Neural progenitor cell (in vitro differentiated cells): ENCODE data around the gene PRLHR. TPM values are rescaled to one million over a fixed set of nuclear protein-coding genes. Genes with fewer than 3 reads are reported as not detected.

Source experiments
- DNase-seq: peaks from one replicate; pipeline ENCODE4 v3.0.0-alpha.2; 2016; ENCODE audit warnings: low spot score
- H2AFZ ChIP-seq: fragments of 200-600 bp; sonication (generic); replicated peaks from 2 replicates; pipeline ENCODE4 v1.6.1; 2016; ENCODE audit warnings: antibody characterized with exemption
- H3F3A ChIP-seq: fragments of 200-600 bp; sonication (generic); 2 replicates; pipeline ENCODE4 v1.6.1; 2016; ENCODE audit warnings: antibody characterized with exemption, low read depth
- H3K27ac ChIP-seq: fragments of 200-600 bp; sonication (generic); 2 replicates; pipeline ENCODE4 v1.5.1; 2016; ENCODE audit warnings: mild to moderate bottlenecking
- H3K27me3 ChIP-seq: fragments of 200-600 bp; sonication (generic); 2 replicates; pipeline ENCODE4 v1.6.1; 2016; ENCODE audit warnings: mild to moderate bottlenecking, moderate library complexity
- H3K36me3 ChIP-seq: fragments of 200-600 bp; sonication (generic); 2 replicates; pipeline ENCODE4 v1.5.1; 2016
- H3K4me1 ChIP-seq: fragments of 200-600 bp; sonication (generic); 2 replicates; pipeline ENCODE4 v1.6.1; 2016; ENCODE audit warnings: mixed run types
- H3K4me2 ChIP-seq: fragments of 200-600 bp; sonication (generic); 2 replicates; pipeline ENCODE4 v1.6.1; 2016
- H3K4me3 ChIP-seq: fragments of 200-600 bp; sonication (generic); 2 replicates; pipeline ENCODE4 v1.5.1; 2016
- H3K79me2 ChIP-seq: fragments of 200-600 bp; sonication (generic); 2 replicates; pipeline ENCODE4 v1.6.1; 2016; ENCODE audit warnings: low read depth
- H3K9ac ChIP-seq: fragments of 200-600 bp; sonication (generic); 2 replicates; pipeline ENCODE4 v1.6.1; 2016
- H3K9me3 ChIP-seq: fragments of 200-600 bp; sonication (generic); 2 replicates; pipeline ENCODE4 v1.5.1; 2016; ENCODE audit warnings: low read depth
- H4K20me1 ChIP-seq: fragments of 200-600 bp; sonication (generic); 2 replicates; pipeline ENCODE4 v1.6.1; 2016; ENCODE audit warnings: low read depth
- H3K27ac Mint-ChIP-seq: 3 replicates; pipeline ENCODE4 v1.8.0; 2021; ENCODE audit warnings: mixed read lengths
- H3K27me3 Mint-ChIP-seq: 2 replicates; pipeline ENCODE4 v1.8.0; 2022; ENCODE audit warnings: low read depth, mild to moderate bottlenecking, inconsistent platforms, moderate library complexity, mixed read lengths; ENCODE audit not compliant: insufficient read depth
- H3K36me3 Mint-ChIP-seq: 3 replicates; pipeline ENCODE4 v1.8.0; 2021; ENCODE audit warnings: mixed read lengths
- H3K4me1 Mint-ChIP-seq: 3 replicates; pipeline ENCODE4 v1.8.0; 2021; ENCODE audit warnings: mixed read lengths
- H3K4me3 Mint-ChIP-seq: 3 replicates; pipeline ENCODE4 v1.8.0; 2021; ENCODE audit warnings: mild to moderate bottlenecking, moderate library complexity, mixed read lengths
- H3K9me3 Mint-ChIP-seq: 3 replicates; pipeline ENCODE4 v1.8.0; 2020; ENCODE audit warnings: mixed read lengths
- CTCF ChIP-seq: fragments of 200-600 bp; sonication (generic); IDR thresholded peaks from 2 replicates; pipeline ENCODE4 v1.5.1; 2017; ENCODE audit warnings: antibody characterized with exemption, mild to moderate bottlenecking
- EZH2 ChIP-seq: fragments of 200-600 bp; sonication (generic); IDR thresholded peaks from 2 replicates; pipeline ENCODE4 v1.6.1; 2017; ENCODE audit warnings: antibody characterized with exemption, mild to moderate bottlenecking, moderate library complexity
- EZH2phosphoT487 ChIP-seq: fragments of 200-600 bp; sonication (generic); IDR thresholded peaks from 2 replicates; pipeline ENCODE4 v1.6.1; 2017; ENCODE audit warnings: antibody characterized with exemption
- total RNA-seq: library from RNA; depleted of rRNA; stranded (reverse); fragments of >200 nt; gene quantifications from 2 replicates; pipeline ENCODE4 v1.2.3, GENCODE V29; 2015; ENCODE audit warnings: low replicate concordance

The PRLHR gene
- total RNA-seq, 1 donor from 2014 or later = not detected

- no peaks in the 10 kb centered on the region for H3K4me1 ChIP-seq
- peaks cover 5% of the 10 kb centered on the region for H3K27me3 ChIP-seq
- TF ChIP-seq EZH2 (no peak), EZH2phosphoT487 (no peak), CTCF (no peak)
- no peaks in the 10 kb centered on the region for H3K36me3 Mint-ChIP-seq
- no peaks in the 10 kb centered on the region for H4K20me1 ChIP-seq
- H3K36me3 ChIP-seq = no peaks in the 10 kb centered on the region
- H3K4me2 ChIP-seq = no peak overlapping the region
- no peak for DNase-seq
- H3K9ac ChIP-seq = no peak overlapping the region
- no peak overlapping the region for H3K27ac Mint-ChIP-seq
- no peak overlapping the region for H2AFZ ChIP-seq
- H3K79me2 ChIP-seq = no peaks in the 10 kb centered on the region
- H3K4me1 Mint-ChIP-seq = no peaks in the 10 kb centered on the region
- no peaks in the 10 kb centered on the region for H3K9me3 Mint-ChIP-seq
- H3F3A ChIP-seq = no peaks in the 10 kb centered on the region
- H3K4me3 ChIP-seq = no peak overlapping the region
- H3K27ac ChIP-seq = no peak overlapping the region
- peaks cover 9% of the 10 kb centered on the region for H3K27me3 Mint-ChIP-seq
- H3K9me3 ChIP-seq = no peaks in the 10 kb centered on the region
- H3K4me3 Mint-ChIP-seq = no peak overlapping the region
Measured at GRCh38 chr10:118582511-118582910, 12.9 kb downstream of the PRLHR start.

GRCh38 chr10:118581340-118581739 lies 14.1 kb downstream of the PRLHR start:
- H3K4me1 ChIP-seq = no peaks in the 10 kb centered on the region
- no peak overlapping the region for H3K4me2 ChIP-seq
- H3K27me3 ChIP-seq = peaks cover 5% of the 10 kb centered on the region
- H2AFZ ChIP-seq = no peak overlapping the region
- Mint-ChIP-seq H3K27me3 (peaks cover 6% of the 10 kb centered on the region), H3K9me3 (no peaks in the 10 kb centered on the region), H3K36me3 (no peaks in the 10 kb centered on the region), H3K27ac (no peak overlapping the region), H3K4me3 (no peak overlapping the region), H3K4me1 (no peaks in the 10 kb centered on the region)
- H4K20me1 ChIP-seq = no peaks in the 10 kb centered on the region
- DNase-seq = no peak
- H3K4me3 ChIP-seq = no peak overlapping the region
- H3K27ac ChIP-seq = no peak overlapping the region
- H3K9me3 ChIP-seq = no peaks in the 10 kb centered on the region
- H3K9ac ChIP-seq = no peak overlapping the region
- H3F3A ChIP-seq = no peaks in the 10 kb centered on the region
- TF ChIP-seq CTCF (no peak), EZH2phosphoT487 (no peak), EZH2 (no peak)
- no peaks in the 10 kb centered on the region for H3K36me3 ChIP-seq
- H3K79me2 ChIP-seq = no peaks in the 10 kb centered on the region

- Mint-ChIP-seq H3K4me1 (no peaks in the 10 kb centered on the region), H3K9me3 (no peaks in the 10 kb centered on the region), H3K36me3 (no peaks in the 10 kb centered on the region), H3K27ac (no peak overlapping the region), H3K4me3 (no peak overlapping the region), H3K27me3 (peaks cover 6% of the 10 kb centered on the region)
- no peak overlapping the region for H2AFZ ChIP-seq
- no peak for DNase-seq
- no peaks in the 10 kb centered on the region for H3K79me2 ChIP-seq
- H3K9me3 ChIP-seq = no peaks in the 10 kb centered on the region
- no peaks in the 10 kb centered on the region for H3K4me1 ChIP-seq
- peaks cover 5% of the 10 kb centered on the region for H3K27me3 ChIP-seq
- no peak overlapping the region for H3K27ac ChIP-seq
- H3K4me3 ChIP-seq = no peak overlapping the region
- no peaks in the 10 kb centered on the region for H3K36me3 ChIP-seq
- no peaks in the 10 kb centered on the region for H4K20me1 ChIP-seq
- H3K9ac ChIP-seq = no peak overlapping the region
- H3K4me2 ChIP-seq = no peak overlapping the region
- H3F3A ChIP-seq = no peaks in the 10 kb centered on the region
- no peak for TF ChIP-seq EZH2phosphoT487
- TF ChIP-seq CTCF = no peak
- TF ChIP-seq EZH2 = no peak
Measured at GRCh38 chr10:118580702-118581101, 14.7 kb downstream of the PRLHR start.
